ENCODE results near the gene SCRN2.

The SCRN2 gene

GRCh38 chr17:47804461-47804860 lies 36.6 kb downstream of the SCRN2 start:
- no peak for DNase-seq (ENCODE audit: low spot score)

GRCh38 chr17:47803751-47804150 lies 37.3 kb downstream of the SCRN2 start:
- no peak for DNase-seq (ENCODE audit: low spot score)

GRCh38 chr17:47803201-47803600 lies 37.9 kb downstream of the SCRN2 start:
- DNase-seq (ENCODE audit: low spot score) = no peak

- peak; percentile 69 for DNase-seq (ENCODE audit: low spot score)
Observed at GRCh38 chr17:47802341-47803022, 38.6 kb downstream of the SCRN2 start.

- DNase-seq (ENCODE audit: low spot score) = no peak
Observed at GRCh38 chr17:47801906-47802305, 39.2 kb downstream of the SCRN2 start.

GRCh38 chr17:47801176-47801765 lies 39.8 kb downstream of the SCRN2 start:
- DNase-seq (ENCODE audit: low spot score) = no peak

- DNase-seq (ENCODE audit: low spot score) = no peak
Observed at GRCh38 chr17:47800686-47801085, 40.4 kb downstream of the SCRN2 start.

GRCh38 chr17:47797797-47798196 lies 43.3 kb downstream of the SCRN2 start:
- no peak for DNase-seq (ENCODE audit: low spot score)

- DNase-seq (ENCODE audit: low spot score) = no peak
Observed at GRCh38 chr17:47792979-47793378, 48.1 kb downstream of the SCRN2 start.

GRCh38 chr17:47792457-47792856 lies 48.6 kb downstream of the SCRN2 start:
- no peak for DNase-seq (ENCODE audit: low spot score)

GRCh38 chr17:47791025-47791424 lies 50.0 kb downstream of the SCRN2 start:
- no peak for DNase-seq (ENCODE audit: low spot score)

- peak; percentile 51 for DNase-seq (ENCODE audit: low spot score)
Observed at GRCh38 chr17:47789611-47790561, 51.2 kb downstream of the SCRN2 start.

Data from kidney tubule cell (primary cell).